Measurements from ENCODE around the gene MYH7B.

- no peak for TF ChIP-seq EZH2 (IDR thresholded peaks at IDR 0.05; ENCODE audit: borderline replicate concordance, low read length)
- TF ChIP-seq, protein P1, sequence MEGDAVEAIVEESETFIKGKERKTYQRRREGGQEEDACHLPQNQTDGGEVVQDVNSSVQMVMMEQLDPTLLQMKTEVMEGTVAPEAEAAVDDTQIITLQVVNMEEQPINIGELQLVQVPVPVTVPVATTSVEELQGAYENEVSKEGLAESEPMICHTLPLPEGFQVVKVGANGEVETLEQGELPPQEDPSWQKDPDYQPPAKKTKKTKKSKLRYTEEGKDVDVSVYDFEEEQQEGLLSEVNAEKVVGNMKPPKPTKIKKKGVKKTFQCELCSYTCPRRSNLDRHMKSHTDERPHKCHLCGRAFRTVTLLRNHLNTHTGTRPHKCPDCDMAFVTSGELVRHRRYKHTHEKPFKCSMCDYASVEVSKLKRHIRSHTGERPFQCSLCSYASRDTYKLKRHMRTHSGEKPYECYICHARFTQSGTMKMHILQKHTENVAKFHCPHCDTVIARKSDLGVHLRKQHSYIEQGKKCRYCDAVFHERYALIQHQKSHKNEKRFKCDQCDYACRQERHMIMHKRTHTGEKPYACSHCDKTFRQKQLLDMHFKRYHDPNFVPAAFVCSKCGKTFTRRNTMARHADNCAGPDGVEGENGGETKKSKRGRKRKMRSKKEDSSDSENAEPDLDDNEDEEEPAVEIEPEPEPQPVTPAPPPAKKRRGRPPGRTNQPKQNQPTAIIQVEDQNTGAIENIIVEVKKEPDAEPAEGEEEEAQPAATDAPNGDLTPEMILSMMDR (conservative IDR thresholded peaks at IDR 0.05 in 1 of 2, IDR thresholded peaks at IDR 0.05 in 1 of 2; ENCODE audit: extremely low read depth in 1 of 2, insufficient read depth in 1 of 2, low read depth in 1 of 2, low read length in 2 of 2), result no peak
Observed at GRCh38 chr20:35003211-35004031, 47.8 kb downstream of the MYH7B start.

Measured in mammary epithelial cell (primary cell).